Stomach (tissue), 9 donors: ENCODE results near the gene SEPTIN12. TPM values are rescaled to one million over a fixed set of nuclear protein-coding genes. Genes with fewer than 3 reads are reported as not detected.

Experiments
- DNase-seq, 2 donors: peaks; one replicate each; pipeline versions ENCODE4 v3.0.0 to v3.0.0-alpha.2; 2013 to 2019
- H3K27ac ChIP-seq, 5 donors: fragments of 200-600 bp in 4 of 5; sonication (generic) in 4 of 5; one replicate each; pipeline ENCODE4 v1.5.1; 2013 to 2019; ENCODE audit warnings: mild to moderate bottlenecking in 1 of 5, moderate library complexity in 1 of 5
- H3K27me3 ChIP-seq, 3 donors: fragments of 200-600 bp; sonication (generic); one replicate each; pipeline ENCODE4 v1.5.1; 2017 to 2019; ENCODE audit warnings: mixed run types in 1 of 3
- H3K36me3 ChIP-seq, 4 donors: fragments of 200-600 bp; sonication (generic); 1 replicate in 3 of 4; 2 replicates in 1 of 4; pipeline ENCODE4 v1.5.1; 2016 to 2019
- H3K4me1 ChIP-seq, 4 donors: fragments of 200-600 bp; sonication (generic); one replicate each; pipeline ENCODE4 v1.5.1; 2016 to 2019
- H3K4me3 ChIP-seq, 4 donors: fragments of 200-600 bp; sonication (generic) in 3 of 4; one replicate each; pipeline ENCODE4 v1.5.1; 2016 to 2019; ENCODE audit warnings: mild to moderate bottlenecking in 1 of 4
- H3K9me3 ChIP-seq, 4 donors: fragments of 200-600 bp; sonication (generic); one replicate each; pipeline ENCODE4 v1.5.1; 2016 to 2019
- CTCF ChIP-seq, 7 experiments: fragments of 450-650 bp in 4 of 7; fragments of 200-600 bp in 3 of 7; sonication (generic) in 3 of 7; IDR thresholded peaks; one replicate each; pipeline ENCODE4 v1.5.1; 2016 to 2019; ENCODE audit warnings: antibody characterized with exemption in 7 of 7, control low read depth in 2 of 7, mild to moderate bottlenecking in 1 of 7
- EP300 ChIP-seq: sonication (generic); formaldehyde crosslinking; IDR thresholded peaks from one replicate; pipeline ENCODE4 v1.6.1; 2017; ENCODE audit warnings: antibody characterized with exemption
- POLR2A ChIP-seq, 4 donors: fragments of 450-650 bp; IDR thresholded peaks; one replicate each; pipeline ENCODE4 v1.6.1; 2016; ENCODE audit warnings: antibody characterized with exemption in 4 of 4, control low read depth in 2 of 4, mild to moderate bottlenecking in 1 of 4, moderate library complexity in 1 of 4
- POLR2AphosphoS5 ChIP-seq, 3 donors: sonication (generic); formaldehyde crosslinking; IDR thresholded peaks; one replicate each; pipeline ENCODE4 v1.6.1; 2016; ENCODE audit warnings: antibody characterized with exemption in 3 of 3
- WGBS, 5 donors: extraction: QIAGEN DNeasy Blood & Tissue Kit in 3 of 5; methylation state at CpG; one replicate each; pipeline versions ENCODE4 v1.1.5 to v1.1.7; 2013 to 2018; 5-methylcytosine and 5-hydroxymethylcytosine counted together
- intact Hi-C: fragments of 100-400 bp; cut with DNase I; formaldehyde crosslinking; loops from one replicate; pipeline ENCODE4 v1.15.1; 2023; ENCODE audit warnings: low total_unique reads
- polyA plus RNA-seq, 3 donors: library from polyadenylated mRNA; stranded (reverse); fragments of 200-250 nt; gene quantifications; one replicate each; pipeline ENCODE4 v1.2.3, GENCODE V29; 2013
- total RNA-seq, 5 donors: library from RNA; depleted of rRNA; stranded (reverse); fragments of >200 nt; gene quantifications; one replicate each; pipeline versions ENCODE4 v1.1.0 to v1.2.3, GENCODE V29; 2014 to 2016
- donor health status: healthy with polysubstance abuse.
- donor health status: Bipolar disorder and iron deficiency.
- donor health status: healthy.

SEPTIN12 gene
- total and polyA plus RNA-seq, 8 donors, result not detected

- no peaks in the 10 kb centered on the region for H3K9me3 ChIP-seq
- 95 to 98% (median 96%) methylated on average over 6 of the region's 6 CpGs for WGBS, 5 donors
- H3K27ac ChIP-seq, result no peak overlapping the region
- no peak for TF ChIP-seq EP300
- no peak for TF ChIP-seq CTCF (IDR thresholded peaks at IDR 0.05)
- no peak for TF ChIP-seq POLR2A (IDR thresholded peaks at IDR 0.05)
- TF ChIP-seq POLR2AphosphoS5 (IDR thresholded peaks at IDR 0.05), result no peak
- H3K4me1 ChIP-seq, result no peaks in the 10 kb centered on the region
- H3K4me3 ChIP-seq, result no peak overlapping the region
- no peaks in the 10 kb centered on the region for H3K27me3 ChIP-seq
- DNase-seq, result no peak
- intact Hi-C loops, result no loop called here
- H3K36me3 ChIP-seq, result peaks cover 54 to 100% (median 100%) of the 10 kb centered on the region in 4 donors
Measured at GRCh38 chr16:4755687-4756086, 32.5 kb downstream of the SEPTIN12 start.

GRCh38 chr16:4754865-4755264, 33.3 kb downstream of the SEPTIN12 start:
- peaks cover 46 to 100% (median 100%) of the 10 kb centered on the region in 4 donors for H3K36me3 ChIP-seq
- no peaks in the 10 kb centered on the region for H3K4me1 ChIP-seq
- H3K4me3 ChIP-seq, result no peak overlapping the region
- H3K27ac ChIP-seq, result no peak overlapping the region
- no peaks in the 10 kb centered on the region for H3K9me3 ChIP-seq
- H3K27me3 ChIP-seq, result no peaks in the 10 kb centered on the region
- intact Hi-C loops, result no loop called here
- TF ChIP-seq CTCF (IDR thresholded peaks at IDR 0.05), result no peak
- TF ChIP-seq POLR2A (IDR thresholded peaks at IDR 0.05), result no peak
- TF ChIP-seq EP300, result no peak
- TF ChIP-seq POLR2AphosphoS5 (IDR thresholded peaks at IDR 0.05), result no peak
- DNase-seq, result no peak
- WGBS, 5 donors, result 97 to 99% (median 98%) methylated on average over 4 of the region's 4 CpGs

GRCh38 chr16:4753227-4753626, 34.9 kb downstream of the SEPTIN12 start:
- TF ChIP-seq CTCF (IDR thresholded peaks at IDR 0.05) (no peak), EP300 (no peak), POLR2A (IDR thresholded peaks at IDR 0.05) (no peak), POLR2AphosphoS5 (IDR thresholded peaks at IDR 0.05) (no peak)
- no peak for DNase-seq
- Histone ChIP-seq H3K36me3 (peaks cover 40 to 100% (median 96%) of the 10 kb centered on the region in 4 donors), H3K4me1 (no peaks in the 10 kb centered on the region), H3K4me3 (no peak overlapping the region), H3K27ac (no peak overlapping the region), H3K9me3 (no peaks in the 10 kb centered on the region), H3K27me3 (no peaks in the 10 kb centered on the region)
- 89 to 93% (median 90%) methylated on average over 11 of the region's 11 CpGs for WGBS, 5 donors
- intact Hi-C loops, result no loop called here

GRCh38 chr16:4752351-4753100, 35.6 kb downstream of the SEPTIN12 start:
- H3K9me3 ChIP-seq, result no peaks in the 10 kb centered on the region
- DNase-seq, result no peak
- peaks cover 35 to 93% (median 89%) of the 10 kb centered on the region in 4 donors for H3K36me3 ChIP-seq
- no peaks in the 10 kb centered on the region for H3K27me3 ChIP-seq
- TF ChIP-seq POLR2A (IDR thresholded peaks at IDR 0.05) (no peak), POLR2AphosphoS5 (IDR thresholded peaks at IDR 0.05) (no peak), EP300 (no peak), CTCF (IDR thresholded peaks at IDR 0.05) (no peak)
- H3K27ac ChIP-seq, result no peak overlapping the region
- intact Hi-C loops, result no loop called here
- no peak overlapping the region for H3K4me3 ChIP-seq
- 92 to 96% (median 96%) methylated on average over 16 to 44 of the region's 44 CpGs for WGBS, 5 donors
- H3K4me1 ChIP-seq, result peaks cover 0 to 3% (median under 1%) of the 10 kb centered on the region in 4 donors
